GM12875 (cell line): ENCODE data around the gene CFL1.

Experiments
- H3K4me3 ChIP-seq: one replicate; pipeline ENCODE4 v1.5.1; 2011; ENCODE audit warnings: low read depth, low read length, control low read depth
- TF ChIP-seq, protein P1 (sequence below): IDR thresholded peaks from 2 replicates; pipeline ENCODE4 v1.5.1; 2011; ENCODE audit warnings: low read depth, mild to moderate bottlenecking, control low read depth, inconsistent platforms, low read length, moderate library complexity, borderline replicate concordance; ENCODE audit not compliant: insufficient read depth

CFL1 gene

GRCh38 chr11:65892661-65893317 lies 34.8 kb upstream of the CFL1 start:
- H3K4me3 ChIP-seq, result peak overlapping the region; percentile 98
- TF ChIP-seq, protein P1, sequence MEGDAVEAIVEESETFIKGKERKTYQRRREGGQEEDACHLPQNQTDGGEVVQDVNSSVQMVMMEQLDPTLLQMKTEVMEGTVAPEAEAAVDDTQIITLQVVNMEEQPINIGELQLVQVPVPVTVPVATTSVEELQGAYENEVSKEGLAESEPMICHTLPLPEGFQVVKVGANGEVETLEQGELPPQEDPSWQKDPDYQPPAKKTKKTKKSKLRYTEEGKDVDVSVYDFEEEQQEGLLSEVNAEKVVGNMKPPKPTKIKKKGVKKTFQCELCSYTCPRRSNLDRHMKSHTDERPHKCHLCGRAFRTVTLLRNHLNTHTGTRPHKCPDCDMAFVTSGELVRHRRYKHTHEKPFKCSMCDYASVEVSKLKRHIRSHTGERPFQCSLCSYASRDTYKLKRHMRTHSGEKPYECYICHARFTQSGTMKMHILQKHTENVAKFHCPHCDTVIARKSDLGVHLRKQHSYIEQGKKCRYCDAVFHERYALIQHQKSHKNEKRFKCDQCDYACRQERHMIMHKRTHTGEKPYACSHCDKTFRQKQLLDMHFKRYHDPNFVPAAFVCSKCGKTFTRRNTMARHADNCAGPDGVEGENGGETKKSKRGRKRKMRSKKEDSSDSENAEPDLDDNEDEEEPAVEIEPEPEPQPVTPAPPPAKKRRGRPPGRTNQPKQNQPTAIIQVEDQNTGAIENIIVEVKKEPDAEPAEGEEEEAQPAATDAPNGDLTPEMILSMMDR, result no peak

DNA sequence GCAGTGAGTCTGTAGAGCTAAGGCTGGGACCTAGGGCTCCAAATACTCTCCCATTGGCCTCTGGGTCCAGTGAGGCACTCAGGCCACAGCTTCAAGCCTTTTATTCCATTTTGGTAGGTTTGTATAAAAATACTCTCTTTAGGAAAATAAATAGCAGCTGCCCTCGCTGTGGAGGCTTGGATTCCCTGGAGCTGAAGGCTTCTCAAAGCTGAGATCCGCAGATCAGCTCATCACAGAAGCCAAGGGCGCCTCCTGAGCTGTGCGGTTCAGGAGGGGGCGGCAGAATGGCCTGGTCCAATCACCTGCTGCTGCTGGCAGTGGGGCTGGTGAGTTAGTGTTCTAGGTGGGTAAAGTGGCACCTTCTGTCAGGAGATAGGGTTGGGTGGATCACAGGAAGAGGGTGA lies 34.2 kb upstream of the CFL1 start:
- peak overlapping the region; percentile 98 for H3K4me3 ChIP-seq

DNA sequence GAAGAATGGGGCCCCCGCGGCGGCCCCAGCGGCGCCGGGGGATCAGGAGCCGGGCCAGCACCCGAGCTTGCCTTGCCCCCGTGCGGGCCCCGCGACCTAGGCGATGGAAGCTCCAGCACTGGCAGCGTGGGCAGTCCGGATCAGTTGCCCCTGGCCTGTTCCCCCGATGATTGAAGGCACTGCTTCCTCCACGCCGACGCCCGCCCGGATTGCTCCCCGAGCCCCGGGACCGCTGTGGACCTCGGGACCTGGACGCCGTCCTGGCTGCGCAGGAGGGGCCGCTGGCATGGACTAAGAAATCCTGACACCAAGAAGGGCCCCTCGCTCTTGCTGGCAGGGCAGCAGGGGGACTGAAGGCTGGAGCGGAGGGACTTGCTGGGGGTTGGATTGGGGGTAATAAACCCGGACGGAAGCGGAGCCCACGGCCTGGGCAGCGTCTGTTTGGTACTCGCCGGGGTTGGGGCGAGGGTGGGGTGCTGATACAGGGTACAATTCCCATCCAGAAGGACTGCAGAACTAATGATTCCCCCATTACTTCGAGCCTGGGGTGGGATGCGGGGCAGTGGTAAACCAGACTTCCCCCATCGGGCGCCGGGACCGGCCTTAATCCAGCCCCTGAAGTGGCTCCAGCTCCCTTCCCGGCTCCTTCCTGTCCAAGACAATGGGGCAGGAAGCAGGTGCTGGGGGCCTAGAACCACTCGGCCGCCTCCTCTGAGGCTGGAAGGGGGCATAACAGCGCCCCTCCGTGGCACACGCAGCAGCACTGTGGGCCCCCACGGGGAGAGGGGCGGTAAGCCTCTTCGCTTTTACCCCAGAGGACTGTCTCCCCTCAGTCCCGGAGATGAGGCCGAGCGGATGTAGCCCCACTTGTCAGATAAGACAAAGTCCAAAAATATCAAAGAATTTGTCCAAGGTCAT lies 33.5 kb upstream of the CFL1 start:
- peak overlapping the region; percentile 98 for H3K4me3 ChIP-seq
- TF ChIP-seq, protein P1, result peak; percentile 68

DNA sequence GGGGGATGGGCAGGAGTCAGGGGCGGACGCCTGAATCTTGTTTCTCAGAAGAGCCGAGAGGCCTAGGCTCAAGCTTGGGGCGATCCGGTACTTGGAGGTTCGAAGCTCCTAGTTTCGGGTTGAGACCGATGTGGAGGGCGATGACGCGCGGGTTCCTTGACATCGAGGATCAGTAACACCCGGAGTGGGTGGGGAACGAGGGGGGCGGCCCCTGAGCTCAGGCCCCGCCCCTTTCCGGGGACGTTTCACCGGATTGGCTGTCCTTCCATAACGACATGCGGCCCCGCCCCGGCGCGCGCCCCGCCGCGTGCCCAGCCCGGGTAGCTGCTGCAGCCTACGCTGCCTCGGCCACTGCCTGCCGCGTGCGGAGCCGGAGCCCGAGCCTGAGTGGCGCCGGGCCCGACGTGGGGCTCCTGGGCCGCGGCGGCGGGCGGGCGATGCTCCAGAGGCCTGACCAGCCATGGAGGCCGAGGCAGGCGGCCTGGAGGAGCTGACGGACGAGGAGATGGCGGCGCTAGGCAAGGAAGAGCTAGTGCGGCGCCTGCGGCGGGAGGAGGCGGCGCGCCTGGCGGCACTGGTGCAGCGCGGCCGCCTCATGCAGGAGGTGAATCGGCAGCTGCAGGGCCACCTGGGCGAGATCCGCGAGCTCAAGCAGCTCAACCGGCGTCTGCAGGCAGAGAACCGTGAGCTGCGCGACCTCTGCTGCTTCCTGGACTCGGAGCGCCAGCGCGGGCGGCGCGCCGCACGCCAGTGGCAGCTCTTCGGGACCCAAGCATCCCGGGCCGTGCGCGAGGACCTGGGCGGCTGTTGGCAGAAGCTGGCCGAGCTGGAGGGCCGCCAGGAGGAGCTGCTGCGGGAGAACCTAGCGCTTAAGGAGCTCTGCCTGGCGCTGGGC lies 32.6 kb upstream of the CFL1 start, which contains the start of gene CCDC85B:
CCDC85B (plus strand) TSS at position 350 of the 895 bp plus-strand sequence; CDS start at position 461, 111 bp downstream.
- TF ChIP-seq, protein P1, result peak; percentile 21; the same call in 1 of the 2 replicates
- H3K4me3 ChIP-seq, result peak within 1 kb of the TSS; percentile 98

GRCh38 chr11:65888163-65888814 lies 30.3 kb upstream of the CFL1 start, which contains the start of gene FIBP:
TSS of gene FIBP (minus strand) at chr11:65888471. CDS start at chr11:65888418, 53 bp downstream.
- TF ChIP-seq, protein P1, result peak; percentile 87
- H3K4me3 ChIP-seq, result peak within 1 kb of the TSS; percentile 90

GRCh38 chr11:65887723-65888162 lies 29.8 kb upstream of the CFL1 start:
- H3K4me3 ChIP-seq, result peak overlapping the region; percentile 90
- TF ChIP-seq, protein P1, result no peak
